Epithelial cell of proximal tubule (primary cell): Measurements from ENCODE around the gene TMX4. TPM values are rescaled to one million over a fixed set of nuclear protein-coding genes. Genes with fewer than 3 reads are reported as not detected.

Source experiments
- DNase-seq: peaks from one replicate; pipeline ENCODE4 v3.0.0-alpha.2; 2011; ENCODE audit warnings: low read depth
- H3K4me3 ChIP-seq: 2 replicates; pipeline ENCODE4 v1.5.1; 2011; ENCODE audit warnings: low read depth, mild to moderate bottlenecking, low read length
- CTCF ChIP-seq: conservative IDR thresholded peaks from 2 replicates; pipeline ENCODE4 v1.5.1; 2012; ENCODE audit warnings: low read depth, mild to moderate bottlenecking, low read length
- total RNA-seq: library from RNA; depleted of rRNA; stranded (reverse); fragments of >200 nt; gene quantifications from 2 replicates; pipeline ENCODE4 v1.2.3, GENCODE V29; 2015

The TMX4 gene
- total RNA-seq, 1 donor from 2014 or later, result 23.5 TPM

GRCh38 chr20:7989379-7989778, 30.2 kb downstream of the TMX4 start:
- DNase-seq, result no peak
- no peak overlapping the region for H3K4me3 ChIP-seq
- no peak for TF ChIP-seq CTCF

- TF ChIP-seq CTCF, result no peak
- no peak overlapping the region for H3K4me3 ChIP-seq
- DNase-seq, result no peak
These were observed 33.6 kb downstream of the TMX4 start for GRCh38 chr20:7985916-7986315.

- H3K4me3 ChIP-seq, result no peak overlapping the region
- no peak for TF ChIP-seq CTCF
- DNase-seq, result no peak
These were observed 35.4 kb downstream of the TMX4 start for GRCh38 chr20:7984192-7984591.

- no peak for TF ChIP-seq CTCF
- no peak overlapping the region for H3K4me3 ChIP-seq
- DNase-seq, result no peak
These were observed 38.2 kb downstream of the TMX4 start for GRCh38 chr20:7981374-7981773.

GRCh38 chr20:7980332-7981046, 39.1 kb downstream of the TMX4 start:
- no peak for DNase-seq
- TF ChIP-seq CTCF, result peak; percentile 68
- no peak overlapping the region for H3K4me3 ChIP-seq

- no peak for DNase-seq
- H3K4me3 ChIP-seq, result no peak overlapping the region
- TF ChIP-seq CTCF, result no peak
These were observed 41.9 kb downstream of the TMX4 start for GRCh38 chr20:7977709-7978108.

GRCh38 chr20:7975851-7976414, 43.6 kb downstream of the TMX4 start:
- DNase-seq, result no peak

More at GRCh38 chr20:7975851-7976414, 43.6 kb downstream of the TMX4 start:
- no peak overlapping the region for H3K4me3 ChIP-seq
- TF ChIP-seq CTCF, result no peak
